Adrenal gland (tissue), 5 donors: Measurements from ENCODE around the gene KLHL11.
"Not testable (repeated sequence)": the region's sequence is repeated elsewhere in the genome, so short reads cannot be mapped to it uniquely, and the experiment has no call there.

Experiments
- CTCF ChIP-seq, 6 experiments: fragments of 450-650 bp in 4 of 6; fragments of 200-600 bp in 2 of 6; sonication (generic) in 1 of 6; IDR thresholded peaks; 1 replicate in 5 of 6; 2 replicates in 1 of 6; pipeline versions ENCODE4 v1.5.1 to v1.8.0; 2016 to 2021; ENCODE audit warnings: antibody characterized with exemption in 6 of 6, mild to moderate bottlenecking in 2 of 6, moderate library complexity in 1 of 6
- POLR2A ChIP-seq, 2 donors: fragments of 450-650 bp; IDR thresholded peaks; one replicate each; pipeline ENCODE4 v1.6.1; 2017; ENCODE audit warnings: antibody characterized with exemption in 2 of 2, mild to moderate bottlenecking in 2 of 2, moderate library complexity in 1 of 2
- donor health status: DM: no; HTN: no; CAD: no.

DNA sequence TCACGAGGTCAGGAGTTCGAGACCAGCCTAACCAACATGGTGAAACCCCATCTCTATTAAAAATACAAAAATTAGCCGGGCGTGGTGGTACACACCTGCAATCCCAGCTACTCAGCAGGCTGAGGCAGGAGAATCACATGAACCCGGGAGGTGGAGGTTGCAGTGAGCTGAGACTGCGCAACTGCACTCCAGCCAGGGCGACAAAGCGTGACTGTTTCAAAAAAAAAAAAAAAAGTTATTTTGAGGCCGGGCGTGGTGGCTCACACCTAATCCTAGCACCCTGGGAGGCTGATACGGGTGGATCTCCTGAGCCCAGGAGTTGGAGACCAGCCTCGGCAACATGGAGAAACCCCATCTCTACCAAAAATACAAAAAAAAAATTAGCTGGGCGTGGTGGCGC is 13.8 kb downstream of the KLHL11 start:
- not testable (repeated sequence) for TF ChIP-seq POLR2A, CTCF (IDR thresholded peaks at IDR 0.05)
